ENCODE results near the gene RASA2. TPM values are rescaled to one million over a fixed set of nuclear protein-coding genes. Genes with fewer than 3 reads are reported as not detected.

Gene RASA2
- total and polyA plus RNA-seq, 9 of the 15 experiments (the other 6 are each of a cell fraction or from before 2014, with no cell fraction given), result 2.0 to 12.8 (median 9.5) TPM

DNA sequence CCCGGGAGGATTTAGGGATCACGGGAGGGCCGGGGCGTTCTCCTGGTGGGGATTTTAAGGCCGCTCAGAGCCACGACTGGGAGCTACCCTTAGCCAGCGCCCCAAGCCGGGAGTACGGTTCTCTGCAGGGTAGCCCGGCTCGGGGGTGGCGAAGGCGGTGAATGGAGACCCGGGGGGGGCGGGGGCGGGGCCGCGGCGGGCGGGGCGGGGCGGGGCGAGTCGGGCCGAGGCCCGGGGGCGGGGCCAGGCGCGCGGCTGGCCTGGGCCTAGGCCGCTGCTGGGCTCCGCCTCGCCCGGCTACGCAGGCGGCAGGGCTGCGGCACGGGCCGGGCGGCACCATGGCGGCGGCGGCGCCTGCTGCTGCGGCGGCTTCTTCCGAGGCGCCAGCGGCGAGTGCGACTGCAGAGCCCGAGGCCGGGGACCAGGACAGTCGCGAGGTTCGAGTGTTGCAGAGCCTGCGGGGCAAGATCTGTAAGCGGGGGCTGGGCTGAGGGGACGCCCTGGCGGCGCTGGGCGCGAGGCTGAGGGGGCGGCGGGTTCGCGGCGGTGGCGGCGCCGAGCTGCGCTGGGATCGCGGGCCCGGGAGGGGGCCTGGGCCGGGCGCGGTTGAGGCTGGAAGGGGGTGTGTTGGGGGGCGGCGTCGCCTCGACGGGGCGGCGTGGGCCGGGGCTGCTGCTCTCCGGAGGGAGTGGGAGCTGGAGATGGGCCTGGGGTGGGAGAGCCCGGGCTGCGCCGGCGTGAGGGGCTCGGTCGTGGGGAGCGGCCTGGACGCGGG is at the start of gene RASA2 (continued):
- TF ChIP-seq, protein P1, sequence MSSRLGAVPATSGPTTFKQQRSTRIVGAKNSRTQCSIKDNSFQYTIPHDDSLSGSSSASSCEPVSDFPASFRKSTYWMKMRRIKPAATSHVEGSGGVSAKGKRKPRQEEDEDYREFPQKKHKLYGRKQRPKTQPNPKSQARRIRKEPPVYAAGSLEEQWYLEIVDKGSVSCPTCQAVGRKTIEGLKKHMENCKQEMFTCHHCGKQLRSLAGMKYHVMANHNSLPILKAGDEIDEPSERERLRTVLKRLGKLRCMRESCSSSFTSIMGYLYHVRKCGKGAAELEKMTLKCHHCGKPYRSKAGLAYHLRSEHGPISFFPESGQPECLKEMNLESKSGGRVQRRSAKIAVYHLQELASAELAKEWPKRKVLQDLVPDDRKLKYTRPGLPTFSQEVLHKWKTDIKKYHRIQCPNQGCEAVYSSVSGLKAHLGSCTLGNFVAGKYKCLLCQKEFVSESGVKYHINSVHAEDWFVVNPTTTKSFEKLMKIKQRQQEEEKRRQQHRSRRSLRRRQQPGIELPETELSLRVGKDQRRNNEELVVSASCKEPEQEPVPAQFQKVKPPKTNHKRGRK (tag; IDR thresholded peaks at IDR 0.05), result no peak
- TF ChIP-seq, protein P2, sequence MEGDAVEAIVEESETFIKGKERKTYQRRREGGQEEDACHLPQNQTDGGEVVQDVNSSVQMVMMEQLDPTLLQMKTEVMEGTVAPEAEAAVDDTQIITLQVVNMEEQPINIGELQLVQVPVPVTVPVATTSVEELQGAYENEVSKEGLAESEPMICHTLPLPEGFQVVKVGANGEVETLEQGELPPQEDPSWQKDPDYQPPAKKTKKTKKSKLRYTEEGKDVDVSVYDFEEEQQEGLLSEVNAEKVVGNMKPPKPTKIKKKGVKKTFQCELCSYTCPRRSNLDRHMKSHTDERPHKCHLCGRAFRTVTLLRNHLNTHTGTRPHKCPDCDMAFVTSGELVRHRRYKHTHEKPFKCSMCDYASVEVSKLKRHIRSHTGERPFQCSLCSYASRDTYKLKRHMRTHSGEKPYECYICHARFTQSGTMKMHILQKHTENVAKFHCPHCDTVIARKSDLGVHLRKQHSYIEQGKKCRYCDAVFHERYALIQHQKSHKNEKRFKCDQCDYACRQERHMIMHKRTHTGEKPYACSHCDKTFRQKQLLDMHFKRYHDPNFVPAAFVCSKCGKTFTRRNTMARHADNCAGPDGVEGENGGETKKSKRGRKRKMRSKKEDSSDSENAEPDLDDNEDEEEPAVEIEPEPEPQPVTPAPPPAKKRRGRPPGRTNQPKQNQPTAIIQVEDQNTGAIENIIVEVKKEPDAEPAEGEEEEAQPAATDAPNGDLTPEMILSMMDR (IDR thresholded peaks at IDR 0.05 in 2 of 3, conservative IDR thresholded peaks at IDR 0.05 in 1 of 3; ENCODE audit: insufficient read depth in 2 of 3, low read depth in 1 of 3, low read length in 3 of 3), result no peak
- TF ChIP-seq SETDB1 (IDR thresholded peaks at IDR 0.05; ENCODE audit: low read length) (no peak), DMBX1 (CRISPR knock-in tag; IDR thresholded peaks at IDR 0.05; ENCODE audit: borderline replicate concordance) (no peak), ZNF224 (CRISPR knock-in tag; IDR thresholded peaks at IDR 0.05) (no peak), SMAD1 (IDR thresholded peaks at IDR 0.05; ENCODE audit: low read depth, low read length, partially characterized antibody) (peak; percentile 20), KLF16 (IDR thresholded peaks at IDR 0.05) (no peak), GATAD2A (IDR thresholded peaks at IDR 0.05) (no peak), POLR2H (tag; IDR thresholded peaks at IDR 0.05; ENCODE audit: low read depth) (peak; percentile 31; the same call in 1 of the 2 replicates), PRPF4 (IDR thresholded peaks at IDR 0.05; ENCODE audit: insufficient read depth, low read depth, low read length, poor library complexity, severe bottlenecking) (no peak), ATF7 (IDR thresholded peaks at IDR 0.05) (peak; percentile 32; the same call in 1 of the 2 replicates), SLC30A9 (CRISPR knock-in tag; IDR thresholded peaks at IDR 0.05) (no peak), ZNF124 (CRISPR knock-in tag; IDR thresholded peaks at IDR 0.05) (no peak), BRCA1 (IDR thresholded peaks at IDR 0.05) (no peak), BRCA1 (CRISPR knock-in tag; IDR thresholded peaks at IDR 0.05) (no peak), SAFB (IDR thresholded peaks at IDR 0.05; ENCODE audit: borderline replicate concordance, low read depth, low read length) (no peak), RB1 (IDR thresholded peaks at IDR 0.05; ENCODE audit: low read depth) (peak; percentile 53; the same call in 1 of the 2 replicates), SIX5 (IDR thresholded peaks at IDR 0.05; ENCODE audit: borderline replicate concordance in 1 of 2, insufficient read depth in 1 of 2, low read depth in 1 of 2, low read length in 2 of 2) (no peak), DDX20 (tag; IDR thresholded peaks at IDR 0.05; ENCODE audit: low read depth) (no peak), ILF3 (IDR thresholded peaks at IDR 0.05; ENCODE audit: borderline replicate concordance) (no peak), PHTF2 (CRISPR knock-in tag; IDR thresholded peaks at IDR 0.05) (no peak)

All from K562 (cell line).